MM.1S (cell line): ENCODE data around the gene PRIM1.

Experiments
- EZH2 ChIP-seq: fragments of 300-600 bp; sonication (generic); optimal IDR thresholded peaks from 2 replicates; pipeline ENCODE3; 2017; ENCODE audit warnings: low read depth, mild to moderate bottlenecking, antibody characterized with exemption, low read length, mixed read lengths
- EZH2phosphoT487 ChIP-seq: fragments of 300-600 bp; sonication (generic); IDR thresholded peaks from 2 replicates; pipeline ENCODE4 v1.6.1; 2018; ENCODE audit warnings: antibody characterized with exemption, low read length
- TF ChIP-seq, protein P1 (sequence below): fragments of 300-600 bp; sonication (generic); IDR thresholded peaks from 2 replicates; pipeline ENCODE4 v1.5.1; 2016; ENCODE audit warnings: antibody characterized with exemption, low read length, mixed read lengths

DNA sequence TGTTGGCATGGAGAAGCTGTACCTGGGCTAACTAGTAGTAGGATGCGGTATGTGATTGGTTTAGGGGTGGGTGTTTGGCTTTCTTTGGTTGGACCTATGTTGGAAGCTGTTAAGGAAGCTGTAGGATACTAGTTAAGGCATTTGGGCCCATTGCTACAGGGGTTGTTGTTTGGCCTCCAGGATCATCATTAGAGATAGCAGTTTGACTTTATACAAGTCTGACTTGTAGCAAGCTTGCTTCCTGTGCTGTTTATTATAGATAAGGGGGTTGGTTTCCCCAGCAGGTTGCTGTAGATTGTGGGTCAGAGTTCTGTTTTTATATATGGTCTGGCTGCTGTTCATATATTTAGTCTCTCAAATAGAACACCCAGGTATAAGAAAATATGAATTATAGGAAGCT is 1.4 kb upstream of the PRIM1 start:
- TF ChIP-seq, protein P1, sequence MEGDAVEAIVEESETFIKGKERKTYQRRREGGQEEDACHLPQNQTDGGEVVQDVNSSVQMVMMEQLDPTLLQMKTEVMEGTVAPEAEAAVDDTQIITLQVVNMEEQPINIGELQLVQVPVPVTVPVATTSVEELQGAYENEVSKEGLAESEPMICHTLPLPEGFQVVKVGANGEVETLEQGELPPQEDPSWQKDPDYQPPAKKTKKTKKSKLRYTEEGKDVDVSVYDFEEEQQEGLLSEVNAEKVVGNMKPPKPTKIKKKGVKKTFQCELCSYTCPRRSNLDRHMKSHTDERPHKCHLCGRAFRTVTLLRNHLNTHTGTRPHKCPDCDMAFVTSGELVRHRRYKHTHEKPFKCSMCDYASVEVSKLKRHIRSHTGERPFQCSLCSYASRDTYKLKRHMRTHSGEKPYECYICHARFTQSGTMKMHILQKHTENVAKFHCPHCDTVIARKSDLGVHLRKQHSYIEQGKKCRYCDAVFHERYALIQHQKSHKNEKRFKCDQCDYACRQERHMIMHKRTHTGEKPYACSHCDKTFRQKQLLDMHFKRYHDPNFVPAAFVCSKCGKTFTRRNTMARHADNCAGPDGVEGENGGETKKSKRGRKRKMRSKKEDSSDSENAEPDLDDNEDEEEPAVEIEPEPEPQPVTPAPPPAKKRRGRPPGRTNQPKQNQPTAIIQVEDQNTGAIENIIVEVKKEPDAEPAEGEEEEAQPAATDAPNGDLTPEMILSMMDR: no peak
- no peak for TF ChIP-seq EZH2
- TF ChIP-seq EZH2phosphoT487: no peak
